IMR-90 (cell line): Measurements from ENCODE around the gene CUTA.

Source experiments
- FOS ChIP-seq: fragments of 150-350 bp; IDR thresholded peaks from 2 replicates; pipeline ENCODE4 v1.6.1; 2016; ENCODE audit warnings: low read depth, low read length
- POLR2A ChIP-seq: IDR thresholded peaks from 2 replicates; pipeline ENCODE4 v1.6.1; 2012; ENCODE audit warnings: mild to moderate bottlenecking, low read depth, low read length
- RAD21 ChIP-seq: IDR thresholded peaks from 2 replicates; pipeline ENCODE4 v1.6.1; 2012; ENCODE audit warnings: low read length, improper control_type of control experiment

GRCh38 chr6:33451606-33452005 is 33.7 kb upstream of the CUTA start:
- TF ChIP-seq POLR2A (no peak), FOS (no peak), RAD21 (no peak)
